IMR-90 (cell line): ENCODE measurements around the gene BPIFA3. TPM values are rescaled to one million over a fixed set of nuclear protein-coding genes. Genes with fewer than 3 reads are reported as not detected.

Experiments used
- ATAC-seq: fragments of 200-7000 bp; cut with Tn5 transposase; 2 replicates; pipeline ENCODE4 v1.9.1; 2020; ENCODE audit warnings: low read depth, mild to moderate bottlenecking, moderate library complexity
- BruUV-seq: library from RNA; stranded (reverse); fragments of 400-500 nt; replicated peaks from 2 replicates; lab custom pipeline; 2021; lab: Mats Ljungman, UMichigan
- CTCF ChIA-PET: fragments of 300-600 bp; formaldehyde crosslinking; extraction: SDS; loops from one replicate; lab custom pipeline; 2021; ENCODE audit warnings: antibody characterized with exemption; lab: Yijun Ruan, JAX
- POLR2A ChIA-PET: fragments of 300-600 bp; sonication (Branson Sonifier 250); formaldehyde crosslinking; loops from one replicate; lab custom pipeline; 2022; ENCODE audit warnings: antibody characterized with exemption; ENCODE audit not compliant: unreplicated experiment; lab: Charles Lee
- DNase-seq: peaks from one replicate; pipeline ENCODE4 v3.0.0; 2013
- H2AFZ ChIP-seq: replicated peaks from 2 replicates; pipeline ENCODE3; 2013; ENCODE audit warnings: low read length, mild to moderate bottlenecking; ENCODE audit not compliant: poor library complexity
- H2AK5ac ChIP-seq: 2 replicates; pipeline ENCODE4 v1.6.1; 2013; ENCODE audit warnings: low read depth, low read length, inconsistent platforms
- H2AK9ac ChIP-seq: replicated peaks from 2 replicates; pipeline ENCODE3; 2013; ENCODE audit warnings: mild to moderate bottlenecking, low read depth, low read length, moderate library complexity; ENCODE audit not compliant: poor library complexity
- H2BK120ac ChIP-seq: 2 replicates; pipeline ENCODE4 v1.6.1; 2013; ENCODE audit warnings: low read depth, low read length, inconsistent platforms
- H2BK15ac ChIP-seq: 3 replicates; pipeline ENCODE4 v1.6.1; 2013; ENCODE audit warnings: low read depth, low read length, inconsistent platforms
- H2BK20ac ChIP-seq: 2 replicates; pipeline ENCODE4 v1.6.1; 2013; ENCODE audit warnings: low read depth, mild to moderate bottlenecking, inconsistent platforms, low read length, moderate library complexity
- H2BK5ac ChIP-seq: 2 replicates; pipeline ENCODE4 v1.6.1; 2013; ENCODE audit warnings: mild to moderate bottlenecking, low read depth, low read length, inconsistent platforms; ENCODE audit not compliant: poor library complexity, severe bottlenecking
- H3K14ac ChIP-seq: replicated peaks from 2 replicates; pipeline ENCODE4 v1.6.1; 2013; ENCODE audit warnings: low read depth, low read length, inconsistent platforms
- H3K18ac ChIP-seq: 2 replicates; pipeline ENCODE4 v1.6.1; 2013; ENCODE audit warnings: low read depth, low read length, control low read depth
- H3K23ac ChIP-seq: 2 replicates; pipeline ENCODE4 v1.6.1; 2013; ENCODE audit warnings: low read depth, low read length, inconsistent platforms
- H3K27ac ChIP-seq: 2 replicates; pipeline ENCODE4 v1.5.1; 2013; ENCODE audit warnings: mild to moderate bottlenecking, control low read depth, low read length; ENCODE audit not compliant: insufficient read depth
- H3K27me3 ChIP-seq: 2 replicates; pipeline ENCODE4 v1.6.1; 2013; ENCODE audit warnings: low read length; ENCODE audit not compliant: control insufficient read depth, insufficient read depth
- H3K36me3 ChIP-seq: 2 replicates; pipeline ENCODE4 v1.6.1; 2013; ENCODE audit warnings: low read length, mixed read lengths; ENCODE audit not compliant: control insufficient read depth, insufficient read depth
- H3K4ac ChIP-seq: 2 replicates; pipeline ENCODE4 v1.6.1; 2013; ENCODE audit warnings: low read depth, low read length, inconsistent platforms
- H3K4me1 ChIP-seq: 2 replicates; pipeline ENCODE4 v1.6.1; 2013; ENCODE audit warnings: low read length, mixed read lengths; ENCODE audit not compliant: control insufficient read depth, insufficient read depth
- H3K4me2 ChIP-seq: 2 replicates; pipeline ENCODE4 v1.6.1; 2013; ENCODE audit warnings: low read depth, mild to moderate bottlenecking, control low read depth, low read length, moderate library complexity
- H3K4me3 ChIP-seq: 2 replicates; pipeline ENCODE4 v1.5.1; 2013; ENCODE audit warnings: low read depth, mild to moderate bottlenecking, control low read depth, low read length, moderate library complexity; ENCODE audit not compliant: insufficient read depth
- H3K56ac ChIP-seq: 2 replicates; pipeline ENCODE4 v1.6.1; 2013; ENCODE audit warnings: low read length, inconsistent platforms; ENCODE audit not compliant: insufficient read depth; ENCODE audit errors: extremely low read depth
- H3K79me1 ChIP-seq, 2 experiments: 2 replicates each; pipeline ENCODE4 v1.6.1; 2013; ENCODE audit warnings: low read length in 2 of 2, inconsistent platforms in 1 of 2, low read depth in 1 of 2
- H3K9ac ChIP-seq: 2 replicates; pipeline ENCODE4 v1.6.1; 2013; ENCODE audit warnings: low read depth, low read length, control low read depth
- H3K9me1 ChIP-seq: 2 replicates; pipeline ENCODE4 v1.6.1; 2013; ENCODE audit warnings: low read length, inconsistent platforms; ENCODE audit not compliant: insufficient read depth
- H3K9me3 ChIP-seq: 2 replicates; pipeline ENCODE4 v1.6.1; 2013; ENCODE audit warnings: low read length; ENCODE audit not compliant: control insufficient read depth, insufficient read depth
- H4K20me1 ChIP-seq: 2 replicates; pipeline ENCODE4 v1.6.1; 2013; ENCODE audit warnings: low read length, inconsistent platforms; ENCODE audit not compliant: insufficient read depth
- H4K5ac ChIP-seq: 2 replicates; pipeline ENCODE4 v1.6.1; 2013; ENCODE audit warnings: mild to moderate bottlenecking, low read depth, low read length, control low read depth
- H4K8ac ChIP-seq, 2 experiments: 2 replicates each; pipeline ENCODE4 v1.6.1; 2013; ENCODE audit warnings: low read depth in 2 of 2, low read length in 2 of 2, control low read depth in 1 of 2, inconsistent platforms in 1 of 2
- H4K91ac ChIP-seq: 2 replicates; pipeline ENCODE4 v1.6.1; 2013; ENCODE audit warnings: low read depth, low read length, inconsistent platforms; ENCODE audit not compliant: insufficient read depth
- BHLHE40 ChIP-seq: fragments of 150-350 bp; IDR thresholded peaks from 2 replicates; pipeline ENCODE4 v1.6.1; 2016; ENCODE audit warnings: mild to moderate bottlenecking, low read depth, low read length
- CEBPB ChIP-seq: IDR thresholded peaks from 2 replicates; pipeline ENCODE4 v1.6.1; 2012; ENCODE audit warnings: low read depth, low read length, improper control_type of control experiment
- CHD1 ChIP-seq: IDR thresholded peaks from 2 replicates; pipeline ENCODE4 v1.6.1; 2012; ENCODE audit warnings: low read depth, low read length, improper control_type of control experiment
- FOS ChIP-seq: fragments of 150-350 bp; IDR thresholded peaks from 2 replicates; pipeline ENCODE4 v1.6.1; 2016; ENCODE audit warnings: low read depth, low read length
- MAFK ChIP-seq: IDR thresholded peaks from 2 replicates; pipeline ENCODE4 v1.6.1; 2012; ENCODE audit warnings: low read depth, low read length, improper control_type of control experiment
- MAZ ChIP-seq: IDR thresholded peaks from 2 replicates; pipeline ENCODE4 v1.6.1; 2012; ENCODE audit warnings: low read depth, mild to moderate bottlenecking, low read length, improper control_type of control experiment, moderate library complexity, borderline replicate concordance
- MXI1 ChIP-seq: IDR thresholded peaks from 2 replicates; pipeline ENCODE4 v1.6.1; 2012; ENCODE audit warnings: low read depth, mild to moderate bottlenecking, low read length, moderate library complexity, borderline replicate concordance
- NFE2L2 ChIP-seq: fragments of 150-350 bp; IDR thresholded peaks from 2 replicates; pipeline ENCODE4 v1.6.1; 2016; ENCODE audit warnings: low read depth, mild to moderate bottlenecking, low read length
- POLR2A ChIP-seq: IDR thresholded peaks from 2 replicates; pipeline ENCODE4 v1.6.1; 2012; ENCODE audit warnings: mild to moderate bottlenecking, low read depth, low read length
- RAD21 ChIP-seq: IDR thresholded peaks from 2 replicates; pipeline ENCODE4 v1.6.1; 2012; ENCODE audit warnings: low read length, improper control_type of control experiment
- RCOR1 ChIP-seq: IDR thresholded peaks from 2 replicates; pipeline ENCODE4 v1.6.1; 2012; ENCODE audit warnings: mild to moderate bottlenecking, low read length, improper control_type of control experiment; ENCODE audit not compliant: insufficient replicate concordance
- RFX5 ChIP-seq: IDR thresholded peaks from 2 replicates; pipeline ENCODE4 v1.8.0; 2012; ENCODE audit warnings: low read depth, mild to moderate bottlenecking, low read length, moderate library complexity
- SMC3 ChIP-seq: fragments of 150-350 bp; IDR thresholded peaks from 2 replicates; pipeline ENCODE4 v1.6.1; 2016; ENCODE audit warnings: low read depth, mild to moderate bottlenecking, antibody characterized with exemption, low read length, moderate library complexity
- USF2 ChIP-seq: fragments of 150-350 bp; IDR thresholded peaks from 2 replicates; pipeline ENCODE4 v1.6.1; 2017; ENCODE audit warnings: mild to moderate bottlenecking, antibody characterized with exemption, low read length, low read depth
- WGBS, 2 experiments: methylation state at CpG; one replicate each; pipeline versions ENCODE4 v1.1.5 to v1.1.7; 2013; ENCODE audit warnings: missing lambda C conversion rate in 2 of 2; ENCODE audit not compliant: insufficient read length in 1 of 2; ENCODE audit errors: extremely low coverage in 2 of 2; 5-methylcytosine and 5-hydroxymethylcytosine counted together
- dilution Hi-C: fragments of 300-500 bp; cut with HindIII; formaldehyde crosslinking; loops from one replicate; pipeline ENCODE4 v1.14.3; 2018; ENCODE audit warnings: low sequenced_read_pairs; ENCODE audit not compliant: unreplicated experiment
- in situ Hi-C: fragments of 300-500 bp; cut with MboI; formaldehyde crosslinking; loops from 3 replicates; pipeline ENCODE4 v1.14.3; 2019; ENCODE audit warnings: low sequenced_read_pairs, inconsistent platforms, mixed read lengths
- intact Hi-C: fragments of 100-400 bp; cut with micrococcal nuclease; formaldehyde crosslinking; loops from 2 replicates; pipeline ENCODE4 v1.10.0; 2022
- polyA plus RNA-seq, 3 experiments: library from polyadenylated mRNA; depleted of rRNA; stranded (reverse); fragments of >200 nt; gene quantifications; 2 replicates each; pipeline ENCODE4 v1.2.3, GENCODE V29; 2012; ENCODE audit warnings: low replicate concordance in 1 of 3
- total RNA-seq: library from RNA; depleted of rRNA; stranded (reverse); fragments of >200 nt; gene quantifications from 2 replicates; pipeline ENCODE4 v1.2.3, GENCODE V29; 2012
- TF ChIP-seq, protein P1 (sequence below): fragments of 150-350 bp; IDR thresholded peaks from 2 replicates; pipeline ENCODE4 v1.6.1; 2016; ENCODE audit warnings: low read depth, mild to moderate bottlenecking, low read length, moderate library complexity, borderline replicate concordance
- TF ChIP-seq, protein P2 (sequence below): conservative IDR thresholded peaks from 2 replicates; pipeline ENCODE4 v1.5.1; 2012; ENCODE audit warnings: mild to moderate bottlenecking, low read depth, low read length, improper control_type of control experiment

Gene BPIFA3
- total and polyA plus RNA-seq, 2 of the 4 experiments (the other 2 are of a cell fraction): not detected

DNA sequence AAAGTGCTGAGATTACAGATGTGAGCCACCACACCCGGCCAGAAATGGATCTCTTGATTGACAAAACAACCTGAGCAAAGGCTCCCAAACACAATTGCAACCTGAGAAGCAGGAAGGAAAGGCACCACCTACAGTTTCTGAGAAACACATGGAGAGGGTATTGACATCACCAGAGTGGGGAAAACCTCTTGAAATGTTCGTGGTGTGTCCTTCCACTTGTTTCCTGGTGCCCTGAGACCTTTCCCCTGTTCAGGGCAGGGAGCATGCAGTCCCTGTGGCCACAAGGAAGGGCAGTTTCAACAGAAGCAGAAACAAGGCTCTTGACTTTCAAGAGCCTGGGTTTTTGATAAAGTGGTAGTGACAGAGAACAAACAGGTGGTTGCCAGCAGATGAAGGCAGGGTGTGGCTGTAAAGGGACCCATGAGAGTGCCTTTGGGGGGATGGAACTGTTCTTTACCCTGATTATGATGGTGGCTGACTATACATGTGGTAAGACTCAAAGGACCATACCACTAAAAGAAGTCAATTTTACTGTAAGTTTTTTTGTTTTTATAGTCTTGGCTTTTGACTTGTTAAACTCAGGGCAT lies 15.4 kb downstream of the BPIFA3 start:
- H3K36me3 ChIP-seq: no peaks in the 10 kb centered on the region
- no peak overlapping the region for H2BK20ac ChIP-seq
- POLR2A ChIA-PET: no interaction called here
- no peaks in the 10 kb centered on the region for H3K4me1 ChIP-seq
- H2AFZ ChIP-seq: no peak overlapping the region
- no peak overlapping the region for H2BK15ac ChIP-seq
- H3K9me3 ChIP-seq: no peaks in the 10 kb centered on the region
- BruUV-seq: no TSS peak
- no peaks in the 10 kb centered on the region for H3K9me1 ChIP-seq
- intact Hi-C loops: no loop called here
- H3K27ac ChIP-seq: no peak overlapping the region
- in situ Hi-C loops: no loop called here
- H4K20me1 ChIP-seq: no peaks in the 10 kb centered on the region
- no peak overlapping the region for H2AK9ac ChIP-seq
- H3K4me3 ChIP-seq: no peak overlapping the region
- ATAC-seq (no peak), DNase-seq (no peak)
- H3K23ac ChIP-seq: no peak overlapping the region
- dilution Hi-C loops: no loop called here
- H3K27me3 ChIP-seq: peaks cover 3% of the 10 kb centered on the region
- H2BK5ac ChIP-seq: no peak overlapping the region
- 0% methylated on average over 1 of the region's 2 CpGs; no CpG with 5 or more reads in 1 of the 2 experiments for WGBS, 2 experiments
- TF ChIP-seq FOS (no peak), RAD21 (no peak), USF2 (no peak), POLR2A (no peak), RCOR1 (no peak), BHLHE40 (no peak), MAZ (no peak), SMC3 (no peak), MAFK (no peak), CHD1 (no peak), NFE2L2 (no peak), RFX5 (no peak), MXI1 (no peak), CEBPB (no peak)
- TF ChIP-seq, protein P1, sequence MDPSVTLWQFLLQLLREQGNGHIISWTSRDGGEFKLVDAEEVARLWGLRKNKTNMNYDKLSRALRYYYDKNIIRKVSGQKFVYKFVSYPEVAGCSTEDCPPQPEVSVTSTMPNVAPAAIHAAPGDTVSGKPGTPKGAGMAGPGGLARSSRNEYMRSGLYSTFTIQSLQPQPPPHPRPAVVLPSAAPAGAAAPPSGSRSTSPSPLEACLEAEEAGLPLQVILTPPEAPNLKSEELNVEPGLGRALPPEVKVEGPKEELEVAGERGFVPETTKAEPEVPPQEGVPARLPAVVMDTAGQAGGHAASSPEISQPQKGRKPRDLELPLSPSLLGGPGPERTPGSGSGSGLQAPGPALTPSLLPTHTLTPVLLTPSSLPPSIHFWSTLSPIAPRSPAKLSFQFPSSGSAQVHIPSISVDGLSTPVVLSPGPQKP: no peak
- TF ChIP-seq, protein P2, sequence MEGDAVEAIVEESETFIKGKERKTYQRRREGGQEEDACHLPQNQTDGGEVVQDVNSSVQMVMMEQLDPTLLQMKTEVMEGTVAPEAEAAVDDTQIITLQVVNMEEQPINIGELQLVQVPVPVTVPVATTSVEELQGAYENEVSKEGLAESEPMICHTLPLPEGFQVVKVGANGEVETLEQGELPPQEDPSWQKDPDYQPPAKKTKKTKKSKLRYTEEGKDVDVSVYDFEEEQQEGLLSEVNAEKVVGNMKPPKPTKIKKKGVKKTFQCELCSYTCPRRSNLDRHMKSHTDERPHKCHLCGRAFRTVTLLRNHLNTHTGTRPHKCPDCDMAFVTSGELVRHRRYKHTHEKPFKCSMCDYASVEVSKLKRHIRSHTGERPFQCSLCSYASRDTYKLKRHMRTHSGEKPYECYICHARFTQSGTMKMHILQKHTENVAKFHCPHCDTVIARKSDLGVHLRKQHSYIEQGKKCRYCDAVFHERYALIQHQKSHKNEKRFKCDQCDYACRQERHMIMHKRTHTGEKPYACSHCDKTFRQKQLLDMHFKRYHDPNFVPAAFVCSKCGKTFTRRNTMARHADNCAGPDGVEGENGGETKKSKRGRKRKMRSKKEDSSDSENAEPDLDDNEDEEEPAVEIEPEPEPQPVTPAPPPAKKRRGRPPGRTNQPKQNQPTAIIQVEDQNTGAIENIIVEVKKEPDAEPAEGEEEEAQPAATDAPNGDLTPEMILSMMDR: no peak
- H4K5ac ChIP-seq: no peak overlapping the region
- no peak overlapping the region for H2BK120ac ChIP-seq
- no peak overlapping the region for H4K91ac ChIP-seq
- no peak overlapping the region for H3K9ac ChIP-seq
- H3K18ac ChIP-seq: no peak overlapping the region
- H3K79me1 ChIP-seq: no peaks in the 10 kb centered on the region
- H3K14ac ChIP-seq: no peak overlapping the region
- H4K8ac ChIP-seq: no peak overlapping the region
- CTCF ChIA-PET: no interaction called here
- no peak overlapping the region for H3K4ac ChIP-seq
- H2AK5ac ChIP-seq: no peak overlapping the region
- H3K56ac ChIP-seq: no peak overlapping the region
- no peak overlapping the region for H3K4me2 ChIP-seq
